ENCODE data around the gene HERC4.

GRCh38 chr10:68103901-68104300 is 28.8 kb upstream of the HERC4 start:
- TF ChIP-seq CTCF (IDR thresholded peaks at IDR 0.05; ENCODE audit: low read length): no peak
- no peak for TF ChIP-seq EZH2 (IDR thresholded peaks at IDR 0.05; ENCODE audit: borderline replicate concordance, low read length)
